Occipital lobe (tissue), 2 donors: Measurements from ENCODE around the gene FASN. TPM values are rescaled to one million over a fixed set of nuclear protein-coding genes. Genes with fewer than 3 reads are reported as not detected.

Experiments
- DNase-seq: peaks from one replicate; lab custom pipeline; 2025; lab: John Stamatoyannopoulos, UW
- total RNA-seq: library from RNA; depleted of rRNA; stranded (reverse); fragments of >200 nt; gene quantifications from one replicate; pipeline ENCODE4 v1.2.3, GENCODE V29; 2014

The FASN gene
- total RNA-seq, 1 donor from 2014 or later = 84.1 TPM

DNA sequence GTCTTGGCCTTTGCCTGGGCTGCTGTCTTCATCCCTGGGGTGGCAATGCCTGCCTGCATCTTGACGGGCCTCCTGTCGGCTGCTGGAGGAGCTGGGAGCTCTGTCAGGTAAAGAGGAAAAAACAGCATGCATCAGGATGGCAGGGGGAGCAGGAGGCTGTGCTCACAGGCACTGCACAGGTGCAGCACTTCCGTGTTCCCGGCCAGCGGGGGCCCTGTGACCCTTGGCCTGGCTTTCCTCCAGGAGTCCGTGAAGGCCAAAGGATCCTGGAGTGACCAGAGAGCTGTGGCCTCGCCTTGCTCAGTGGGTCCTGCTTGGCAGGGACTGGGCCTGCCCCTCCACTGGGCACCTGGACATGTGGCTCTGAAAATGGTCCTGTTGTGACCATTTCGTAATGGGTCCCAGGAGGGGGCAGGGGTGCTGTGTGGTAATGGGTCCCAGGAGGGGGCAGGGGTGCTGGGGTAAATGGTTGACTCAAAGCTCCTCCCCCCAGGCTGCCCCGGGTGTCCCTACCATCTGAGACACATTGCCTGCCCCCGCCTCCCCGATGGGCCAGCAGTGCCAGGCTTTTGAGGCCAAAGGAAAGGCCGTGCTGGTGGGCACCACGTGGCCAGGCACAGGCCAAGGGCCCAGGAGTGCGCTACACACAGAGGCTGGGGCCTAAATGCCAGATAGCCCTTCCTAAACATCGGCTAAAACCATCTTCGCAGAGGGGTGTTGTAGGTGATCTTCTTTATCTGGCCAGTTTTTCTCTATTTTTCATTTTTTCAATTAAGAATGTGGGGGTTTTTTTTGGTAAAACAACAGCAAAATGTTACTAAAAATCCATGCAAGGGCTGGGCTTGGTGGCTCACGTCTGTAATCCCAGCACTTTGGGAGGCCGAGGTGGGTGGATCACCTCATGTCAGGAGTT is 4.0 kb upstream of the FASN start:
- DNase-seq = no peak

DNA sequence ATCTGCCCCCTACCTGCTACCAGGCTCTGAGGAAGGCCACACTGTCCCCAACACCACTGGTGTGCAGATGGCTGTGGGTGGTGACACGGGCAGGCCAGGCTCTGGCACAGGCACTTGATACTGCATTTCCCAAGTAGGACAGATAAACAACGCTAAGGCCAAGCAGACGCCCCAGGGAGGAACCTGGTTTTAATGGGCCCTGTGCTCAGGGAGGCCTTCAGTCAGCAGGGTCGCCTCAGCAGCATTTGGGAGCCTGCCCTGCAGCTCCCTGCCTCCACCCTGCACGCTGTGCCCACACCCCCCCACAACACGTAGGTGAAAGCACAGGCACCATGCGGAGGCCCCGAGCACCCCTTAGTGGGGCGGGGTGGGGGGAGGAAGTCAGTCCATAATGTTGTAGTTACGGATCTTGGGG is 3.3 kb upstream of the FASN start:
- DNase-seq = no peak

DNA sequence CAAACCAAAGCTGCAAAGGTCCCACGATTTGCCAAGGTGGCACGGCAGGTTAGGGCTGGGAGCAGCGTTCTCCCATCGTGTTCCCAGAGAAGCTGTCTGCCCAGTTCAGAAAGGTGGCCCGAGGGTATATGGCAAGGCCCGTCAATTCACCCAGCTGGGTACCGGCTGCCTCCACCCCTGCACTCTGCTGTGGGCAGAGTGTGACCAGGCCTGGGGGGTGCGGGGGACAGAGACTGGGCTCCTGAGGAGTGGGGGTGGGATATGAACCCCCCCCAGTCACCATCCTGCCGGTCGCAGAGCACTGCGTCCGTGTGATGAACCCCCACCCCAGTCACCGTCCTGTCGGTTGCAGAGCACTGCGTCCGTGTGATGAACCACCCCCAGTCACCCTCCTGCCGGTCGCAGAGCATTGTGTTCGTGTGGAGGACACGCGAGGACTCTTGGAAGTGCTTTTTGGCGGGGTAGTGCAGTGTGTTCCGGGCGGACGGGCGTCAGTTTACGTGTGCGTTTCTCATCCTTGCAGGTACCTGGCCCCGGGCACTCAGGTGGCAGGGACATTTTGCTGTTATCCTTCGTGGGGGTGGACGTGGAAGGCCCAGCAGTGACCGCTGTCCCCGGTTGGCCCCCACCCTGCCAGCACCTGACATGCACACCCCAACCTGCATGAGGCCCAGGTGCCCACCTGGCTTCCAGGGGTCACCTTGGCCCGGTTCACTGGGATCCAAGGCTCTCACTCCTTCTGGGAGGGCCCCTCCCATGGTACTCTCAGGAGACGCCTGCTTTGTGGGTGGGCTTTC is 2.7 kb upstream of the FASN start:
- no peak for DNase-seq

DNA sequence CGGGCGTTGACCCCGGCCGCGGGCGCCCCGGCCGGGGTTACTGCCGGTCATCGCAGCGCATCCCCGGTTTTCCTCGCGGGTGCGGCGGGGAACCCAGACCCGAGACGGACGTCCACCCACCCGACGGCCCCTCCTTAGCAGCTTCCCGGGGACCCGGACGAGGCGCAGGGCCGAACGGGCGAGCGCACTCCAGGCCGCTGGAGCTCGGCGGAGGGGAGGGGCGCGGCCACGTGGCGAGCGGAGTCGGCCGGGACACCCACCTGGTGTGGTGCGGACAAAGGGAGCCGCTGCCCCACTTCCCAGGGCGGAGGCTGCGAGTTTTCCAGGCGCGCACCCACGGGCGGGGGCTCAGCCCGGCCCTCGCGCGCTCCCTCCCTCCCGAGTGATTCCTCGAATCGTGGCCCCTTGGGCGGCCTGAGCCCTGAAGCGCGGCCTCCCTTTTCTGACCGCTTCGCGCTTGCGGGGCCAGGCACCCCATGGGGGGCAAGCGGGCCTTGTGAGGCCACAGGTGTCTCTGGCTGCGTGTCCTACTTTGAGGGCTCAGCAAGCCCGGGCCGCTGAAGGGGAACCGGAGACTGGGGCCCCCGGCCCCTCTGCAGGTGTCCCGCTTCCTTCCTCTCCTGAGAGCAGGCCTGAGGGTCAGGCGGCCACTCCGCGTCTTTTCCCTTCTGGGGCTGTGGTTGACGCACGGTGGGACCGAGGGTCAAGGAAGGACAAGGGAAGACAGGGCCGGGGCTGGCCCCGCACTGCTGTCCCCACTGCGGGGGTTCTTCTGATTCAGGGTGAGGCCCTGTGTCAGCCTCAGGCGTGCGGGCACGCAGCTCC is 1.1 kb upstream of the FASN start:
- DNase-seq = no peak

DNA sequence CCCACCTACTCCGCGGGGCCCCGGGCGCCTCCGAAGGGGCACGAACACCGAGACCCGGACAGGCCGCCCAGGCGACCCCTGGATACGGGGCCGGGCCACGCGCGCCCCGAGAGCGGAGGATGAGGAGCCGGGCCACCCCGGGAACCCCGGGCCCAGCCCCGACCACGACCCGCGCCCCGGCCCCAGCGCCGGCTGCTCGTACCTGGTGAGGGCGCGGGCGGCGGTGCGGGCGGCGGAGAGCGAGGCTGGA is 192 bp downstream of the FASN start:
- DNase-seq = no peak

DNA sequence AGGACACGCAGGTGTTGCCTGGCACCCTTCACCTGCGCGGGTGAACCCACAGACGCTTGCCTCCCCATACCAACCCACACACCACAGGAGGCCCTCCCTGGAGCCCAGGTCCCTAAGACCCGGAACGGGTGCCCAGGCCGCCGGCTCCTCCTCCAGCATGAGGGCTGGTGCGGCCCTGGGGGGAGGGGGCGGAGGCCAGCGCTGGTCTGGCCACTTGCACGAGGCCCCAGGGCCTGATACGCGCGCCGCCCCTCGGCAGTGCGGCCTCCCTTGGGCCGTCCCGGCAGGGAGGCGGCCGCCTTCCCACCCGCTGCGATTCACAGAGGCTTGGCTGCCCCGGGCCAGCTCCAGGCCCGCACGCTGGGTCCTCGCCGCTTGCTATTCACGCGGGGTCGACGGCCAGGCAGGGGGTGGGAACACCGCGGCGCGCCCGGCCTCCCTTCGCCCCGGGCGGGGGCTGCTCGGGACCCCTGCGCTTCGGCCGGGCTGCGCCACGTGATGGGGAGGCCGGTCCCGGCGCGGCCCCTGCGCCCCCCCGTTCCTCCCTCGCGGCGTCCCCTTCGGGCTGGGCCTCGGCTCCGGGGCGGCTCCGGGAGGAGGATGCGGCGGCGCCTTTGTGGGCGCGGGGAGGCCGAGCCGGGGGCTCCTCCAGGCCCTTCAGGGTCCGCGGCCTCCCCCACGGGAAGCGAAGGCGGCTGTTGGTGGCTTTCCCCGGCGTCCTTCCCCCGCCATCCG is 685 bp downstream of the FASN start:
- no peak for DNase-seq

DNA sequence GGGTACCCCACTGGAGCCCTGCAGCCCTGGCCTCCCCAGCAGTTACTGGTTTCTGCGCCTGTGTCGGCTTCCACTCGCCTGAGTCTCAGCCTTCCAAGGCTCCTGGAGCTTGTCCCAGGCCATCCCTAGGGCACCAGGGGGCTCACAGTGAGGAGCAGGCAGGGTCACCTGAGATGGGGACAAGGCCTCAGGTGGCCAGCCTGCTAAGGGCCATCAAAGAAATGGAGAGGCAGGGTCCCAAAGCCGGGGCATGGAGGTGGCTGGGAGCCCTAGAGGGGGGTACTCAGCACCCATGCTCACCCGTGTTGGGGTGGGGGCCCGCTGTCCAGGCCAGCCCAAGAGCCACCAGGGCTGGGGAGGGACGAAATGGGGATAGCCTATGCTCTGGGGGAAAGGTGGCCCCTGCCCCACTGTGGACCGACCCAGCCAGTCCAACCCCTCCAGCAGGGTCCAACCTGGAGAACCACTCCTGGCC is 1.3 kb downstream of the FASN start:
- DNase-seq = no peak

DNA sequence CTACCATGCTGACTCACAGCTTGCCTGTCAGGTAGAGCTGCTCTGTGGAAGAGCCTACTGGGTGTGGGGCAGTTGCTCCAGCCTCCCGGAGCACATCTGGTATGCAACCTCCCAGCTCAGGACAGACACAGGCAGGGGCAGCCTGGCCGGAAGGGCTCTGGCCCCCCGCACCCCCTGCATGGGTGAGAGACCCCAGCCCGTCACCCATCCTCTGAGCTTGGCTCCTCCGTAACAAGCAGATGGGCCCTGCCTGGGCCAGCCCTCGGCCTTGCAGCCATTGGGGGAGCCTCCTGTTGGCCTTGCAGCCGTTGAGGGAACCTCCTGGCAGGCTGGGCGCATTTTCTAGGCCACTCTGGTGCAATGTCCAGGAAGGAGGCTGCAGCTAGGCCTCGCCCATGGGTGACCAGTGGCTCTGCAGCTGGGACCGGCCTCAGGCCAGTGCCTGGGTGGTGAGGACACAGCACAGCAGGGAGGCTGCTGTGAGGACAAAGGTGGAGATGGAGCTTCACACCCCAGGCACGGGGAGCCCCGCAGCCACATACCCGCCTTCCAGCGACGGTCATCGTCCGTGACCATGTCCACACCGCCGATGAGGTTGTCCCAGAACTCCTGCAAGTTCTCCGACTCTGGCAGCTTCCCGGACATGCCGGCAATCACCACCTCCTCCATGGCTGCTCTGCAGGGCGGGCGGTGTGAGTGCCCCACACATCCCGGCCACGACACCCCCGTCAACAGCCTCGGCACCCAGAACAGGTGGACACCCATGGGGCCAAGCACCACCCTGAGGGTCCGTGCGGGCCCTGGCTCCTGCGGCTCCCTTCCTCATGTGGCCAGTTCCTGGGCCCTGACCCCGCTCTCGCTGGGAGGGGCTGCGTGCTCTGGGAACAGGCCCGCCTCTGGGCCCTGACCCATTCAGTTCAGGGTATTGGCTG is 2.0 kb downstream of the FASN start:
- no peak for DNase-seq

DNA sequence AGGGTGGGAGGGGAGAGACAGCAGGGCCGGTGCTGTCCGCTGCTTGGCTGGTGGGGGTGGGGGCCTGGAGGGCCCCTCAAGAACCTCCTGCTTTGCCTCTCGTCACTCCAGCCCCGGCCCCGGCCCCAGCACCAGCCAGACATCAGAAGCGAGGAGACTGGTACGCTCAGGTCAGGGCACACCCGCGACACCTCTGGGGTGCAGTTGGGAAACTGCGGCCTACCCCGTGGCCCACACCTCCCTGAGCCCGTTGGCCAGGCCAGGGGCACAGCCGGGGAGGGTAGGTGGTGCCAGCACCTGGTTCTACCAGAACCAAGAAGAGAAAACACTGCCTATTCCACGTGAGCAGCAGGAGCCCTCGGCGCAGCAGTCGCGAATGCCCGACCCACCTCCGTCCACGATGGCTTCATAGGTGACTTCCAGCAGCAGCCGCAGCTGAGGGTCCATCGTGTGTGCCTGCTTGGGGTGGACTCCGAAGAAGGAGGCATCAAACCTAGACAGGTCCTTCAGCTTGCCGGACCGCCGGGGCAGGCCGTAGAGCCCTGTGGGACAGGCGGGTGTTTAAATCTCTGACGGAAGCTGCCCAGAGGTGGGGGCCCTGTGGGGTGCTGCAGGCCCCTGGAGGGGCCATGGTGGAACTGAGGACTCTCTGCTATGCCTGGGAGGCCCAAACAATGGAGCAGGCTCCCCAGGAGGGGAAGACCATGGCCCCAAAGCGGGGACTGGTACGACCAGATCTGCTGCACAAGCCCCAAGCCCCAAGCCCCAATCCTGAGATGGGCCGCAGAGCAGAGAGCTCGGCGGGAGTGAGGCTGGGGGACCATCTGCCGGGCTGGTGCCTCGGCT is 2.9 kb downstream of the FASN start:
- DNase-seq = no peak

DNA sequence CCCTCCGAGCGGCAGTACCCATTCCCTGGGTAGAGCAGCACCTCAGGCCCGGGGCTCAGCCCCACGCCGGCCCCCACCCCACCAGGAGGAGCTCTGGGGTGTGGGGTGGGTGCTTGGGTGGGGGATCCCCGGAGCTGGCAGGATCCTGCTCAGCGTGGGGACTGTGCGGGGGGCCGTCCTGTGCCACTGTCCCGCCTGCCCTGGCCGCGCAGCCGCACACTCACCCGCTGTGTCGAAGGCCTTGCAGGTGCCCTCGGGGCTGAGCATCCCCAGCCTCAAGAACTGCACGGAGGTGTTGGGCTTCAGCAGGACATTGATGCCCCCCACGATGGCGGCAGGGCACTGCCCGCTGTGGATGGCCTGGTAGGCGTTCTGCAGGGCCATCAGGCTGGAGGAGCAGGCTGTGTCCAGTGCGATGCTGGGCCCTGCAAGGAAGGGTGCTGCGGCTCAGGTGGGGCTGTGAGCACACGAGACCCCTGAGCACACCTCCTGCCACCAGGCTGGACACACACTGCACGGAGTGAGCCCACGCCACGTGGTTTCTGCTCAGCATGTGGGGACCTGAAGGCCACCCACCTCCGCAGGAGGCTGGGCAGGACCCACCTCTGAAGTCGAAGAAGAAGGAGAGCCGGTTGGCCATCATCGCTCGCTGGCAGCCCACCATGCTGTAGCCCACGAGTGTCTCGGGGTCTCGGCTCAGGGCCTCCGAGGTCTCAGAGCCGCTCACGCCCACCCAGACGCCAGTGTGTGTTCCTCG is 4.9 kb downstream of the FASN start:
- DNase-seq = no peak

DNA sequence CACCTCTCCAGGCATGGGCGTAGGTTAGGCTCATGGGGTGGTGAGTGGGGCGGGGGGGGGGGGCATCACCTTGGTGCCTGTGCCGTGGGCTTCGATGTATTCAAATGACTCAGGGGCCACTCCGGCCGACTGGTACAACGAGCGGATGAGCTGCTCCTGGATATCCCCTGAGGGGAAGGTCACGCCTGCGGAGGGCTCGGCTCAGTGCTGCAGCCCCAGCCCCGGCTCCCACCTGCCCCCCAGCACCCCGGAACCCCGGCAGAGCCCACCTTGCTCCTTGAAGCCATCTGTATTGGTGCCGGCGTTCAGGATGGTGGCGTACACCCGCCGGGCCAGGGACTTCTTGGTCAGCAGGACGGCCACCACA is 5.4 kb downstream of the FASN start:
- no peak for DNase-seq

DNA sequence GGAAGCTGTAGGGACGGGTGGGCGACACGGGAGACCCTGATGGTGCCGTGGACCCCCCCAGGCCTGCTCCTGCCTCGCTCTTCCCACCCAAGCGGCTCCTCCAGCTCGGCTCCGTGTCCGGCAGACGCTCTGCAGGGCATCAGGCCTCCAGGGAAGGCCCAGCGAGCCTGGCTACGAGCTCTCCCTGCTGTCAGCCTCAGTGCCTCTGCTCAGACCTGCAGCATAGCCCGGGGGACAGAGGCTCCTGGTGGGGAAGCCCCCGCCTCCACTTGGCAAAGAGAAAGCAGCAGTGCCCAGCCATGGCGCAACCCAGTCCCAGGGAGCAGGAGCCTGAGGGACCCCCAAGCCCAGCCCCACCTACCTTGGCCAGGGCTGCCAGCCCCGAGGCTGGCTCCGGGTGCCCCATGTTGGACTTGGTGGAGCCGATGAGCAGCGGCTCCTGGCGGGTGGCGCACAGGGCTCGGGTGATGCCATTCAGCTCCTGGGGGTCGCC is 5.9 kb downstream of the FASN start:
- no peak for DNase-seq

DNA sequence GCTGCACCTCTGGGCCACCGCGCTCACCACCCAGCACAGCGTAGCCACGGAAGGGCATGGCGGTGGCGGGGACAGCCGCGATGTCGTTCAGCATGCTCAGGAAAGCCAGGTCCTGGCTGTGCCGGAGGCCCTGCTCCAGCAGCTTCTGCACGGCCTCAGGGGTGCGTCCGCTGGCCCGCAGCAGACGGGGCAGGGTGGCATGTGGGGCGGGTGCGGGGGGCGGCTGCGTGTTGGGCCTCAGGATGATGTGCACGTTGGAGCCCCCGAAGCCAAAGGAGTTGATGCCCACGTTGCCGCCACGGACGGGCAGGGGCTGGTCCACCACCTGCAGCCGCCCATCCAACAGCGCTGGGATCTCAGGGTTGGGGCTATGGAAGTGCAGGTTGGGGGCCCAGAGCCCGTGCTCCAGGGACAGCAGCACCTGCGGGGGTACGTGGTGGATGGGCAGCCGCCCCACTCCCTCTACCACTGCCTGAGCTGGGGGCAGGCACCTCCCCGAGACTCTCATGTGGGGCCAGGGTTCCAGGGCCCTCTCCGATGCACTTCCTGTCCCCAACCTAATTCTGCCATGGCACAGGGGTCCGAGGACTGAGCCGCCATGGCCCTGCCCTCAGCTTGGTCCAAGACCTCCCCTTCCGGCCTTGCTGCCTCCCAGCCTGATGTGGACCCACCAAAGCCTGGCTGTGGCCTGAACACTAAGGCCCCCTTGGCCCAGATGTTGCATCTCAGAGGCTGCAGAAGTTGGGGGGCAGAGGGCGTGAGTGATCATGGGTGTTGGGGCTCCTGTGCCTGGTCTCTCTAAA is 6.6 kb downstream of the FASN start:
- no peak for DNase-seq

DNA sequence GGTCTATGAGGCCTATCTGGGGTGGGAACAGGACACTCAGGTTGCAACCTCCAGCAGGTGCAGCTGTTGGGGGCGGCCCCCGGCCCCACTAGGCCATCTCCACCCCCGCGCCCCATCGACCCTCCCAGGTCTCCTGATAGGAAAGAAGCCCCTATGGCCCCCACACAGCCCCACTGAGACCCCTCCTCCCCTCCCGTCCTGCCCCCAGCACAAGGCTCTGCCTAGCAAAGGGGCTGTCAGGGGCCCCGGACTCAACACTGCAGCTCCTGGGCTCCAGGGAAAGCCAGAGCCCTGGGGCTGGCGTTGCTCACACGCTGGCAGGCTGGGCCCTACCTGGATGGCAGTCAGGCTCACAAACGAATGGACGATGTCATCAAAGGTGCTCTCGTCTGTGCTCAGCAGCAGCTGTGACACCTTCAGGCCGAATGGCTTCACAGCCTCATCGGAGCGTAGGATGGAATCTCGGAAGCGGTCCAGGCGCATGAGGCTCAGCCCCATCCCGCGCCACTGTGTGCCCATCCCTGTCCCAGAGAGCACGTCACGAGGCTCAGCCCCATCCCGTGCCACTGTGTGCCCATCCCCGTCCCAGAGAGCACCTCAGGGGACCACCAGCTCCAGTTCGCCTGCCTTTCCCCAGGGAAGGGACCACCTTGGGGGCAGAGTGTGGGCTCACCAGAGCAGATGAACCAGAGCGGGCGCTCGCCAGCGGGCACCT is 7.3 kb downstream of the FASN start:
- no peak for DNase-seq

DNA sequence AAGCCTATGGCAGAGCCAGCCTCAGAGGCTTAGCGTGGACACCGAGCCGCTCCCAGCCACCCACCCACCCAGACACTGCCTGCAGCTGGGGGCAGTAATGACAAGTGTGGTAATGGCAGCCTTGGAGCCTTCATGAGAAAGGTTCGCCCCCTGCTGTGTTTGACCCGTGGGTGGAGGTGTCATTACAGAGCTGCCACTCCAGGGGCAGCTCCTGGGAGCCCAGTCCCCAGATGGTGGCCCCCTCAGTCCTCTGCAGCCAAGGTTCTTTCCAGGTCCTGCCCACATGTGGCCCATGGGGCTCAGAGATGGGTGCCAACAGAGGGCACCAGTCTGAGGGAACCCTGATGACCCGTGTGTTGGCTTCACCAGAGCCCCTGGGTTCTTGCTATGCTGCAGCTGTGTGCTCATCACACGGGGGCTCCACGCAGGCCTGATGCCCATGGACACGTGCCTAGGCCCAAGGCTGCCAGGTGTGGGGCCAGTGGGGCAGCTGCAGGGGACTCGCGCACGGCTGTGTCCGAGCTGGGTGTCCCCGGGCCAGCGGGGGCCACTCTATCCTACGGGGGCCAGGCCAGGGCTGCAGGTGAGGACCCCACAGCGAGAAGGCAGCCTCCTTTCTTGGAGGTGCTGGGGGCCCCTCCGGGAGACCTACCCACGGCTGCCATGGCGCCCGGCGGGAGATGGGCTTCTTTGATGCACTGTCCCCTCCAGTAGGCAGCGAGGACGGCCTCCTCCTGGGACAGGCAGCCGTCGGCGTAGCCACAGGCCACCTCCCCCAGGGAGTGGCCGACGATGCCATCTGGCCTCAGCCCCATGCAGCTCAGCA is 8.1 kb downstream of the FASN start:
- no peak for DNase-seq
